ENCODE data around the gene EVC2. TPM values are rescaled to one million over a fixed set of nuclear protein-coding genes. Genes with fewer than 3 reads are reported as not detected.

The EVC2 gene
- total RNA-seq, 1 donor from 2014 or later, result 5.5 TPM

DNA sequence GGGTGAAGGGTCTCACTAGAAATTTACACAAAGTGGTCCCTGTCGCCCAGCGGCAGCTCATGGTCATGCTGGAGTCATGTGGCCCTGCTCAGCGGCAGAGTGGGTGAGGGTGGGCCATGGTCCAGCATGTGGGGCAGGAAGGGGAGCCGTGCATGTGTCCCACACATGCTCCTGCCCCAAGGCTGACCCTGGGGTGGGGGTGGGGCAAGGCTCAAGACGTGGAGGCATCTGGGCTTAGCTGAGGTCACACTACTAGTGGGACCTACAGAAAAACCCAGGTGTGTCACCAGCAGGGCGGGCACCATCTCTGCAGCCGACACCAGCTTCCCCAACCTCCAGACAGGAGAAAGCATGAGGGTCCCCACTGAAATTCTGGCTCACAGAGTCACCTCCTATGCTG is 45.0 kb upstream of the EVC2 start:
- Mint-ChIP-seq H3K27ac (ENCODE audit: unreplicated experiment) (peak overlapping the region; percentile 12), H3K36me3 (ENCODE audit: low read depth) (peaks cover 39% of the 10 kb centered on the region), H3K4me1 (ENCODE audit: low read depth) (peaks cover 55% of the 10 kb centered on the region), H3K4me3 (ENCODE audit: unreplicated experiment) (no peak overlapping the region), H3K9me3 (ENCODE audit: low read depth) (no peaks in the 10 kb centered on the region), H3K27me3 (ENCODE audit: low read depth) (no peaks in the 10 kb centered on the region)
- TF ChIP-seq, protein P1, sequence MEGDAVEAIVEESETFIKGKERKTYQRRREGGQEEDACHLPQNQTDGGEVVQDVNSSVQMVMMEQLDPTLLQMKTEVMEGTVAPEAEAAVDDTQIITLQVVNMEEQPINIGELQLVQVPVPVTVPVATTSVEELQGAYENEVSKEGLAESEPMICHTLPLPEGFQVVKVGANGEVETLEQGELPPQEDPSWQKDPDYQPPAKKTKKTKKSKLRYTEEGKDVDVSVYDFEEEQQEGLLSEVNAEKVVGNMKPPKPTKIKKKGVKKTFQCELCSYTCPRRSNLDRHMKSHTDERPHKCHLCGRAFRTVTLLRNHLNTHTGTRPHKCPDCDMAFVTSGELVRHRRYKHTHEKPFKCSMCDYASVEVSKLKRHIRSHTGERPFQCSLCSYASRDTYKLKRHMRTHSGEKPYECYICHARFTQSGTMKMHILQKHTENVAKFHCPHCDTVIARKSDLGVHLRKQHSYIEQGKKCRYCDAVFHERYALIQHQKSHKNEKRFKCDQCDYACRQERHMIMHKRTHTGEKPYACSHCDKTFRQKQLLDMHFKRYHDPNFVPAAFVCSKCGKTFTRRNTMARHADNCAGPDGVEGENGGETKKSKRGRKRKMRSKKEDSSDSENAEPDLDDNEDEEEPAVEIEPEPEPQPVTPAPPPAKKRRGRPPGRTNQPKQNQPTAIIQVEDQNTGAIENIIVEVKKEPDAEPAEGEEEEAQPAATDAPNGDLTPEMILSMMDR (IDR thresholded peaks at IDR 0.05), result no peak
- DNase-seq (ENCODE audit: low spot score), result no peak

DNA sequence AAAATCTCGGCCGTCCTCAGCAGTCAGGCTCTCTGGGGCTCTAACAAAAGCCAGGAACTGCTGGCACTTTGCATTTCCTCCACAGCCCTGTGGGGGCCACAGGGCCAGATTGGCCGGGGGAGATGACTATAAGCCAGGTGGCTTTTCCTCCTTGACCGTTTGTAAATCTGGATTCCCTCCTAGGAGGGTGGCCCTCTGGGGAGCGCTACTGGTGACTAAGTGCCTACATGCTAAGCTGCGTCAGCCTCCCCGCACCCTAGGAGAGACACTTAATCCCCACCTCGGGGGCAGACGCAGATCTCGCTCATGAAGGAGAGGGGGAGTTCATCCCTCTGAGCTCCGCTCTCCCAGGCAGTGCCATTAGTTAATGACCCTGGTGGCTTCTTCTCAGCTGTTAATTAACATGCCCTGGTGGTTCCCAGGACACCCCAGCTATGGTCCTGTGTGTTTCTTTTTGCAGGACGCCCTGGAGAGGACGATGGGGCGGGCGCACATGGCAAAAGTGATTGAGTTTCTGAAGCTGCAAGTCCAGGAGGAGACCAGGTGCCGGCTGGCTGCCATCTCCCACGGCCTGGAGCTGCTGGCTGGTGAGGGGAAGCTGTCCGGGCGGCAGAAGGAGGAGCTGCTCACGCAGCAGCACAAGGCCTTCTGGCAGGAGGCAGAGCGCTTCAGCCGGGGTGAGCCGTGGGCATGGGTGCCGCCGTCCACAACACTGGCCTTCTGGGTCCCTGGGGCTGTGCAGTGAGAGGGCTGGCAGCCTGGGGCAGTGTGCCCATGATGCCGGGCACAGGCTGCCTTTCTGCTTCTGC is 44.2 kb upstream of the EVC2 start:
- DNase-seq (ENCODE audit: low spot score), result no peak
- peaks cover 41% of the 10 kb centered on the region for H3K36me3 Mint-ChIP-seq (ENCODE audit: low read depth)

DNA sequence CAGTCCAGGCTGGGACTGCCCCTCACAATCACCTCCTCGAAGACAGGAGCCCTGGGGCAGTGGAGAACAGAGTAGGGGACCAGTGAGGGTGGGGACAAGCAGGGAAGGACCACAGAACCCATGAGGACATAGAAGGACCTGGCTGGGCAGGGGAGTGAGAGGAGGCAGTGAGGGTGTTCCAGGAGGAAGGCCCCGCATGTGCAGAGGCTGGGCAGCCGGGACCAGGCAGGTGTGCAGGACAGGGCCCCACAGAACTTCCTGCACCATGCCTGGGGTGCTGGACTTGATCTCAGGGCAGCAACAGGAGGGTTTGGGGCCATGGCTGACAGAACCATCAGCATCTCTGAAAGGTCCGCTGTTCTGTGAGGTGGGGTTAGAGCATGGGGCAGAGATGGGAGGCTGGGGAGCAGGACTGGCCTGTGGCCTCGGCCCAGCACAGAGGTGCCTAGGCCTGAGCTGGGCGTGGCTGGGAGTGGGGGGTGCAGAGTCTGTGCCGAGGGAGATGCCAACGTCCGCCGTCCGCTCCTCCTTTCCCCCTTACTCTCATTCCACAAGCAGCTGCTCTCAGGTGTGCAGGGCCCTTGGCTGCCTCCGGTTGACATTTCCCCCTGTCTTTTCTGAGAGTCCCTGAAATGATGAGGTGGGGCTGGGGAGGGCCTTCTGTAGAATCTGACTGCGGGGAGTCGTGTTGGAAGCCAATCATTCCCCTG is 43.5 kb upstream of the EVC2 start:
- no peak for DNase-seq (ENCODE audit: low spot score)
- H3K9me3 Mint-ChIP-seq (ENCODE audit: low read depth), result no peaks in the 10 kb centered on the region
- no peak overlapping the region for H3K4me3 Mint-ChIP-seq (ENCODE audit: unreplicated experiment)
- H3K27ac Mint-ChIP-seq (ENCODE audit: unreplicated experiment), result peak overlapping the region; percentile 89
- H3K36me3 Mint-ChIP-seq (ENCODE audit: low read depth), result peaks cover 36% of the 10 kb centered on the region
- no peaks in the 10 kb centered on the region for H3K27me3 Mint-ChIP-seq (ENCODE audit: low read depth)
- H3K4me1 Mint-ChIP-seq (ENCODE audit: low read depth), result peaks cover 63% of the 10 kb centered on the region
- TF ChIP-seq, protein P1 (IDR thresholded peaks at IDR 0.05), result no peak

More for the DNA sequence above, 44.2 kb upstream of the EVC2 start:
- Mint-ChIP-seq H3K4me3 (ENCODE audit: unreplicated experiment) (no peak overlapping the region), H3K9me3 (ENCODE audit: low read depth) (no peaks in the 10 kb centered on the region), H3K4me1 (ENCODE audit: low read depth) (peaks cover 56% of the 10 kb centered on the region), H3K27me3 (ENCODE audit: low read depth) (no peaks in the 10 kb centered on the region), H3K27ac (ENCODE audit: unreplicated experiment) (peak overlapping the region; percentile 5)
- TF ChIP-seq, protein P1 (IDR thresholded peaks at IDR 0.05), result no peak

DNA sequence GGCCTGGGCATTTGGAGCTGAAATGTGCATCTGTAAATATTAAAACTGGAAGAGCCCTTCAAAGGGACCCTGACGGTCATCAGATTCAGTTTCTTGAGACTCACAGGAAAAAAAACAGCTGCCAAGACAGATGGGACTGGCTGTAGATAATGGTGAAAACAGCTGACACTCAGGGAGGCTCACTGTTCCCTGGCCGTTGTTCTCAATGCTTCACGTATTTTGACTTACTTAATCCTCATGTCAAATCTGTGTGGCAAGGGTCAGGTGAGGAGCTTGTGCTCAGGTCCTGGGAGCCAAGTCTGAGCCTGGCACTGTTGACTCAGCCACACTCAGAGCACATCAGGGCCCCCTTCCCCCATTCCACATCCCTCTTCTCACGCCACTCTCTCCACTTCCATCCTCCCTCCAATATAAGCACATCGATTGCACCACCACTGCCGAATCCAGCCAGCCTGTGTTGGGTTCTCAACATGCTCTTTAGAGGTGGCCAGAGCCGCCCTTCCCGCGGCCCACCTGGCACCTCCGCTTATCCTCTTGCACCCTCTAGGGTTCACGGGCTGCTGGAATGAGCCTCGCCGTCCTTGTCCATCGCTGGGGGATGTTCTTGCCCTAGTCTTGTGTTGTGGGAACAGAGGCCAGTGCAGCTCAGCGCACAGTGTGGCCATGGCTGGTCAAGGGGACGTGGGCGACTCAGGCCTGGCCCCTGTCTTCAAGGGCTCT is 42.7 kb upstream of the EVC2 start:
- H3K4me1 Mint-ChIP-seq (ENCODE audit: low read depth), result peaks cover 70% of the 10 kb centered on the region
- H3K27me3 Mint-ChIP-seq (ENCODE audit: low read depth), result no peaks in the 10 kb centered on the region
- no peaks in the 10 kb centered on the region for H3K9me3 Mint-ChIP-seq (ENCODE audit: low read depth)
- peaks cover 30% of the 10 kb centered on the region for H3K36me3 Mint-ChIP-seq (ENCODE audit: low read depth)
- DNase-seq (ENCODE audit: low spot score), result no peak
- TF ChIP-seq, protein P1 (IDR thresholded peaks at IDR 0.05), result no peak
- H3K4me3 Mint-ChIP-seq (ENCODE audit: unreplicated experiment), result no peak overlapping the region
- H3K27ac Mint-ChIP-seq (ENCODE audit: unreplicated experiment), result peak overlapping the region; percentile 89

Data from chondrocyte (in vitro differentiated cells).